H9 (cell line): ENCODE data around the gene RMI2. TPM values are rescaled to one million over a fixed set of nuclear protein-coding genes. Genes with fewer than 3 reads are reported as not detected.
A peak's percentile ranks its signal among the peaks of the same experiment; 100 is the strongest.

ENCODE experiments used
- DNase-seq: peaks from one replicate; pipeline ENCODE4 v3.0.0-alpha.2; 2017
- H2AFZ ChIP-seq: one replicate; pipeline ENCODE4 v1.6.1; 2013; ENCODE audit warnings: mild to moderate bottlenecking, low read length, control low read depth, moderate library complexity
- H2AK5ac ChIP-seq: 2 replicates; pipeline ENCODE4 v1.6.1; 2013; ENCODE audit warnings: low read length, control low read depth, mixed read lengths; ENCODE audit not compliant: insufficient read length
- H2BK120ac ChIP-seq: one replicate; pipeline ENCODE4 v1.6.1; 2013; ENCODE audit warnings: low read depth, mild to moderate bottlenecking, low read length, control low read depth, inconsistent platforms; ENCODE audit not compliant: poor library complexity, severe bottlenecking
- H2BK12ac ChIP-seq: 2 replicates; pipeline ENCODE4 v1.6.1; 2013; ENCODE audit warnings: low read length, control low read depth, mixed read lengths, low read depth; ENCODE audit not compliant: insufficient read length
- H2BK15ac ChIP-seq: 2 replicates; pipeline ENCODE4 v1.6.1; 2013; ENCODE audit warnings: low read depth, low read length, control low read depth
- H2BK20ac ChIP-seq: one replicate; pipeline ENCODE4 v1.6.1; 2013; ENCODE audit warnings: low read depth, mild to moderate bottlenecking, low read length, control low read depth, inconsistent platforms; ENCODE audit not compliant: poor library complexity, severe bottlenecking
- H2BK5ac ChIP-seq: 2 replicates; pipeline ENCODE4 v1.6.1; 2013; ENCODE audit warnings: low read length, control low read depth, mixed read lengths; ENCODE audit not compliant: insufficient read length
- H3K14ac ChIP-seq: 2 replicates; pipeline ENCODE4 v1.6.1; 2013; ENCODE audit warnings: low read length, control low read depth; ENCODE audit not compliant: insufficient read depth
- H3K18ac ChIP-seq: 2 replicates; pipeline ENCODE4 v1.6.1; 2013; ENCODE audit warnings: low read depth, mild to moderate bottlenecking, mixed read lengths, low read length, control low read depth; ENCODE audit not compliant: insufficient read length
- H3K23ac ChIP-seq: 2 replicates; pipeline ENCODE4 v1.6.1; 2013; ENCODE audit warnings: low read length, control low read depth, mixed read lengths, low read depth; ENCODE audit not compliant: insufficient read length
- H3K23me2 ChIP-seq: 2 replicates; pipeline ENCODE4 v1.6.1; 2013; ENCODE audit warnings: low read depth, mild to moderate bottlenecking, mixed read lengths, low read length, control low read depth; ENCODE audit not compliant: insufficient read length, poor library complexity, severe bottlenecking
- H3K27ac ChIP-seq: 2 replicates; pipeline ENCODE4 v1.5.1; 2013; ENCODE audit warnings: low read length, control low read depth, mixed read lengths, low read depth; ENCODE audit not compliant: insufficient read length
- H3K27me3 ChIP-seq: 2 replicates; pipeline ENCODE4 v1.6.1; 2013; ENCODE audit warnings: low read length, control low read depth, inconsistent platforms; ENCODE audit not compliant: insufficient read depth
- H3K4ac ChIP-seq: 2 replicates; pipeline ENCODE4 v1.6.1; 2013; ENCODE audit warnings: low read depth, mild to moderate bottlenecking, control low read depth, inconsistent platforms, low read length, moderate library complexity
- H3K4me1 ChIP-seq: 2 replicates; pipeline ENCODE4 v1.6.1; 2013; ENCODE audit warnings: low read length, control low read depth, inconsistent platforms; ENCODE audit not compliant: insufficient read depth
- H3K4me2 ChIP-seq: 2 replicates; pipeline ENCODE4 v1.6.1; 2013; ENCODE audit warnings: low read length, control low read depth, mixed read lengths; ENCODE audit not compliant: insufficient read length, insufficient read depth
- H3K56ac ChIP-seq: 2 replicates; pipeline ENCODE4 v1.6.1; 2013; ENCODE audit warnings: low read depth, mild to moderate bottlenecking, mixed read lengths, low read length, control low read depth; ENCODE audit not compliant: insufficient read length
- H3K79me1 ChIP-seq: 2 replicates; pipeline ENCODE4 v1.6.1; 2013; ENCODE audit warnings: low read depth, mild to moderate bottlenecking, moderate library complexity, low read length, control low read depth, inconsistent platforms; ENCODE audit not compliant: insufficient read depth, poor library complexity, severe bottlenecking
- H3K79me2 ChIP-seq: 2 replicates; pipeline ENCODE4 v1.6.1; 2013; ENCODE audit warnings: low read length, control low read depth, inconsistent platforms; ENCODE audit not compliant: insufficient read depth
- H3K9ac ChIP-seq: 2 replicates; pipeline ENCODE4 v1.6.1; 2013; ENCODE audit warnings: low read length, control low read depth, mixed read lengths; ENCODE audit not compliant: insufficient read length; ENCODE audit errors: extremely low read depth
- H3K9me3 ChIP-seq: one replicate; pipeline ENCODE4 v1.6.1; 2013; ENCODE audit warnings: low read depth, low read length, inconsistent platforms; ENCODE audit not compliant: control insufficient read depth
- H3T11ph ChIP-seq: one replicate; pipeline ENCODE4 v1.6.1; 2013; ENCODE audit warnings: mild to moderate bottlenecking, low read length, control low read depth, inconsistent platforms
- H4K20me1 ChIP-seq: one replicate; pipeline ENCODE4 v1.6.1; 2013; ENCODE audit not compliant: control insufficient read depth, insufficient read length, insufficient read depth
- H4K5ac ChIP-seq: 2 replicates; pipeline ENCODE4 v1.6.1; 2013; ENCODE audit warnings: low read depth, mild to moderate bottlenecking, mixed read lengths, low read length, control low read depth; ENCODE audit not compliant: insufficient read length
- H4K8ac ChIP-seq: replicated peaks from 2 replicates; pipeline ENCODE4 v1.6.1; 2013; ENCODE audit warnings: low read length, control low read depth, mixed read lengths, low read depth; ENCODE audit not compliant: insufficient read length
- H4K91ac ChIP-seq: 2 replicates; pipeline ENCODE4 v1.6.1; 2013; ENCODE audit warnings: low read depth, mild to moderate bottlenecking, moderate library complexity, mixed read lengths, low read length, control low read depth; ENCODE audit not compliant: insufficient read length
- H3K27ac Mint-ChIP-seq, 3 experiments: 2 replicates in 2 of 3; 3 replicates in 1 of 3; pipeline ENCODE4 v1.8.0; 2020 to 2021; ENCODE audit warnings: mixed read lengths in 3 of 3, mild to moderate bottlenecking in 1 of 3, moderate library complexity in 1 of 3
- H3K27me3 Mint-ChIP-seq: 2 replicates; pipeline ENCODE4 v1.8.0; 2021; ENCODE audit warnings: low read depth, mild to moderate bottlenecking, moderate library complexity, mixed read lengths
- H3K36me3 Mint-ChIP-seq, 3 experiments: 2 replicates in 2 of 3; 3 replicates in 1 of 3; pipeline ENCODE4 v1.8.0; 2020 to 2021; ENCODE audit warnings: low read depth in 3 of 3, mixed read lengths in 3 of 3; ENCODE audit not compliant: insufficient read depth in 1 of 3
- H3K4me1 Mint-ChIP-seq, 2 experiments: 2 replicates each; pipeline ENCODE4 v1.8.0; 2020; ENCODE audit warnings: mixed read lengths in 2 of 2
- H3K4me3 Mint-ChIP-seq, 2 experiments: 2 replicates in 1 of 2; 3 replicates in 1 of 2; pipeline ENCODE4 v1.8.0; 2020 to 2021; ENCODE audit warnings: mild to moderate bottlenecking in 2 of 2, mixed read lengths in 2 of 2, moderate library complexity in 1 of 2
- H3K9me3 Mint-ChIP-seq, 2 experiments: 2 replicates in 1 of 2; 3 replicates in 1 of 2; pipeline ENCODE4 v1.8.0; 2020; ENCODE audit warnings: mild to moderate bottlenecking in 2 of 2, mixed read lengths in 2 of 2, moderate library complexity in 1 of 2
- CTCF ChIP-seq: fragments of 200-600 bp; sonication (generic); conservative IDR thresholded peaks from 3 replicates; pipeline ENCODE4 v1.8.0; 2021; ENCODE audit warnings: antibody characterized with exemption, mild to moderate bottlenecking
- WGBS: extraction: QIAGEN DNeasy Blood & Tissue Kit; methylation state at CpG from one replicate; pipeline ENCODE4 v1.1.7; 2013; ENCODE audit warnings: missing lambda C conversion rate, low lambda C conversion rate, mixed read lengths; ENCODE audit not compliant: insufficient read length; ENCODE audit errors: extremely low coverage; 5-methylcytosine and 5-hydroxymethylcytosine counted together
- total RNA-seq: library from RNA; stranded (reverse); gene quantifications from 2 replicates; pipeline ENCODE4 v1.2.1, GENCODE V29; 2021

The RMI2 gene
- total RNA-seq, 1 experiment from 2014 or later = 57.6 TPM

- Histone ChIP-seq H3K4me2 (no peak overlapping the region), H4K91ac (no peak overlapping the region), H3K27me3 (no peaks in the 10 kb centered on the region), H3K23me2 (no peaks in the 10 kb centered on the region), H3K4me1 (peaks cover 2% of the 10 kb centered on the region; the same call in 1 of the 2 replicates), H2BK15ac (no peak overlapping the region), H3K79me2 (no peaks in the 10 kb centered on the region), H2AFZ (no peak overlapping the region), H4K8ac (no peak overlapping the region), H3K4ac (no peak overlapping the region), H3K9ac (no peak overlapping the region), H2BK12ac (peak overlapping the region; percentile 0), H3K56ac (no peak overlapping the region), H2BK5ac (no peak overlapping the region), H3K9me3 (no peaks in the 10 kb centered on the region), H3K14ac (no peak overlapping the region), H3K27ac (no peak overlapping the region), H4K20me1 (no peaks in the 10 kb centered on the region), H2AK5ac (no peak overlapping the region), H2BK20ac (no peak overlapping the region), H4K5ac (no peak overlapping the region), H3T11ph (no peak overlapping the region), H3K23ac (no peak overlapping the region), H2BK120ac (no peak overlapping the region), H3K79me1 (no peaks in the 10 kb centered on the region), H3K18ac (no peak overlapping the region)
- no peak for TF ChIP-seq CTCF
- Mint-ChIP-seq H3K4me3 (no peak overlapping the region), H3K27me3 (no peaks in the 10 kb centered on the region; the same call in 1 of the 2 replicates), H3K27ac (no peak overlapping the region; a peak in 2 of 7 replicates), H3K9me3 (no peaks in the 10 kb centered on the region; a peak in 1 of 5 replicates), H3K4me1 (peaks cover 37 to 43% of the 10 kb centered on the region in 2 experiments), H3K36me3 (peaks cover 0 to 1% (median 0%) of the 10 kb centered on the region in 3 experiments; a peak in 1 of 7 replicates)
- no peak for DNase-seq
- no CpG with 5 or more reads among the region's 3 CpGs for WGBS
Measured at GRCh38 chr16:11310634-11310977, 34.7 kb upstream of the RMI2 start.
